Measurements from ENCODE around the gene FOXO6. TPM values are rescaled to one million over a fixed set of nuclear protein-coding genes. Genes with fewer than 3 reads are reported as not detected.

Gene FOXO6
- polyA plus RNA-seq, 1 donor (not counting 4 experiments of a cell fraction or from before 2014, with no cell fraction given) = not detected

DNA sequence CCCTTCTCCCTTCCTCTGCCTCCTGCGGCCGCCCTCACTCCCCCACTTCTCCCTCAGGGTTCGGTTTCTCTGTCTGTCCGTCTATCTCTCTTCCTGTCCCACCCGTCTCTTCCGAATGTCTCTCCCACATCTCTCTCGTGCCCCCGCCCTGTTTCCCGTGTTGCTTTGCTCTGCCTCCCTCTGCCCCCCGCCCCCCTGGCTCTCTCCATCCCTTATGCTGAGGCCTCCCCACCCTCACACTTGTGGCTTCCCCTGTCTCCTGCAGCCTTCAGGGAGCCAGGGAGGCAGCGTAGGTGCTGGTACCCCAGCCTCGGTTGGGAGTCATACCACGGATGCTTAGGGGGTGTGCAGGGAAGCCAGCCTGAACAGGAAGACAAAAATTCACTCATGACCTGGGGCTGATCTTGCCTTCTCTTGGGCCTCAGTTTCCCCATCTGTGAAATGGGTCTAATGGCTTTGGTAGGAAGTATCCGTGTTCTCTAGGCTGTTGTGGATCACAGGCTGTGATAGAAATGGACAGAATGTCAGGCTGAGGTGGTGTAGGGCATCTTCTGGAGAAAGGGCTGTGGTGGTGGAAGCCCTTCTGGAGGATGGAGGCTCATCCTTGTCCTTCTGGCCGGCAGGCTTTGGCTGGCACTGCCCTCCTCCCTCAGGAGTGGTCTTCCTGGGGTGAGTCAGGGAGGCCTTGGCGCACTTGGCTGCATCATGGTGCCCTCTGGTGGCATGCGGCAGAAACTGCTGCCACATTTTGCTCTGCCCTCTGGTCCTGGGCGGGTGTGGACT is 55.5 kb downstream of the FOXO6 start:
- H3K36me3 ChIP-seq (ENCODE audit: control insufficient read depth in 2 of 2, extremely low read depth in 1 of 2, insufficient read depth in 2 of 2, low read length in 2 of 2) = no peaks in the 10 kb centered on the region
- DNase-seq (ENCODE audit: low read depth, low spot score) (no peak), FAIRE-seq (peak; percentile 63)
- H3K27ac ChIP-seq (ENCODE audit: control insufficient read depth, insufficient read depth, low read length) = no peak overlapping the region
- no peak overlapping the region for H3K9ac ChIP-seq (ENCODE audit: control insufficient read depth, extremely low read depth, insufficient read depth, low read length)
- H3K4me2 ChIP-seq (ENCODE audit: control insufficient read depth, extremely low read depth, insufficient read depth, low read depth, low read length) = no peak overlapping the region
- no peaks in the 10 kb centered on the region for H3K27me3 ChIP-seq (ENCODE audit: control insufficient read depth, extremely low read depth, insufficient read depth, low read length)
- H3K79me2 ChIP-seq (ENCODE audit: control insufficient read depth, insufficient read depth, low read length) = no peaks in the 10 kb centered on the region
- no peak overlapping the region for H2AFZ ChIP-seq (ENCODE audit: control insufficient read depth, low read length)
- no peaks in the 10 kb centered on the region for H4K20me1 ChIP-seq (ENCODE audit: control insufficient read depth, extremely low read depth, insufficient read depth, low read length)
- peaks cover 16% of the 10 kb centered on the region for H3K4me1 ChIP-seq (ENCODE audit: control insufficient read depth, extremely low read depth, insufficient read depth, low read length)
- H3K9me3 ChIP-seq (ENCODE audit: control insufficient read depth, low read depth, low read length) = no peaks in the 10 kb centered on the region
- TF ChIP-seq EZH2 (IDR thresholded peaks at IDR 0.05; ENCODE audit: low read length) = no peak
- peak; percentile 92 to 97 (median 93) for TF ChIP-seq CTCF (optimal IDR thresholded peaks at IDR 0.05 in 1 of 3, IDR thresholded peaks at IDR 0.05 in 1 of 3, conservative IDR thresholded peaks at IDR 0.05 in 1 of 3; ENCODE audit: extremely low read depth in 1 of 3, insufficient read depth in 2 of 3, low read length in 3 of 3)
- dilution Hi-C loops (cut with MboI; ENCODE audit: extremely low pct_ligation_motif_present, low sequenced_read_pairs) = no loop called here
- H3K4me3 ChIP-seq (ENCODE audit: control insufficient read depth in 2 of 3, extremely low read depth in 1 of 3, insufficient read depth in 2 of 3, low read depth in 1 of 3, low read length in 3 of 3) = no peak overlapping the region
- no peaks in the 10 kb centered on the region for H3K9me1 ChIP-seq (ENCODE audit: control insufficient read depth, extremely low read depth, insufficient read depth, low read length)

DNA sequence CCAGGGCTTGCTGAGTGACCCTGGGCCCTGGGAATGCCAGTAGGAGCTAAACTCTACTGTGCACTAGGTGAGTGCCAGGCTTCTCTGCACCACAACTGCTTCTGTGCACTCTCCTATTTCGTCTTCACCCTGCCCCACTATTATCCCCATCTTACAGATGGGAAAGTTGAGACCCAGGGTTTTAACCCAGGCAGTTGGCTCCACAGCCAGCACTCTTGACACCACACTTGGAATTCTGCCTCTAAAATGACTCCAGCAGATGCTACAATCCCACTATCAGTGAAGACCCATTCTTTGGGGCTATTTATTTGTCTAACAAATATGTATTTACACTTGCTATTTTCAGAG is 56.1 kb downstream of the FOXO6 start:
- Histone ChIP-seq H3K27me3 (ENCODE audit: control insufficient read depth, extremely low read depth, insufficient read depth, low read length) (no peaks in the 10 kb centered on the region), H4K20me1 (ENCODE audit: control insufficient read depth, extremely low read depth, insufficient read depth, low read length) (no peaks in the 10 kb centered on the region), H3K9me1 (ENCODE audit: control insufficient read depth, extremely low read depth, insufficient read depth, low read length) (no peaks in the 10 kb centered on the region), H2AFZ (ENCODE audit: control insufficient read depth, low read length) (no peak overlapping the region), H3K9ac (ENCODE audit: control insufficient read depth, extremely low read depth, insufficient read depth, low read length) (no peak overlapping the region), H3K4me1 (ENCODE audit: control insufficient read depth, extremely low read depth, insufficient read depth, low read length) (peaks cover 16% of the 10 kb centered on the region), H3K27ac (ENCODE audit: control insufficient read depth, insufficient read depth, low read length) (no peak overlapping the region), H3K4me3 (ENCODE audit: control insufficient read depth in 2 of 3, extremely low read depth in 1 of 3, insufficient read depth in 2 of 3, low read depth in 1 of 3, low read length in 3 of 3) (no peak overlapping the region), H3K9me3 (ENCODE audit: control insufficient read depth, low read depth, low read length) (no peaks in the 10 kb centered on the region), H3K4me2 (ENCODE audit: control insufficient read depth, extremely low read depth, insufficient read depth, low read depth, low read length) (no peak overlapping the region), H3K79me2 (ENCODE audit: control insufficient read depth, insufficient read depth, low read length) (no peaks in the 10 kb centered on the region), H3K36me3 (ENCODE audit: control insufficient read depth in 2 of 2, extremely low read depth in 1 of 2, insufficient read depth in 2 of 2, low read length in 2 of 2) (no peaks in the 10 kb centered on the region)
- FAIRE-seq (no peak), DNase-seq (ENCODE audit: low read depth, low spot score) (no peak)
- dilution Hi-C loops (cut with MboI; ENCODE audit: extremely low pct_ligation_motif_present, low sequenced_read_pairs) = no loop called here
- no peak for TF ChIP-seq CTCF (optimal IDR thresholded peaks at IDR 0.05 in 1 of 3, IDR thresholded peaks at IDR 0.05 in 1 of 3, conservative IDR thresholded peaks at IDR 0.05 in 1 of 3; ENCODE audit: extremely low read depth in 1 of 3, insufficient read depth in 2 of 3, low read length in 3 of 3)
- TF ChIP-seq EZH2 (IDR thresholded peaks at IDR 0.05; ENCODE audit: low read length) = no peak
